Left lung (tissue), 10 donors: ENCODE data around the gene RPL23. TPM values are rescaled to one million over a fixed set of nuclear protein-coding genes. Genes with fewer than 3 reads are reported as not detected.
A peak's percentile ranks its signal among the peaks of the same experiment; 100 is the strongest.

ENCODE experiments used
- ATAC-seq: fragments of 200-7000 bp; cut with Tn5 transposase; one replicate; pipeline ENCODE4 v1.9.1; 2020; ENCODE audit warnings: moderate library complexity
- DNase-seq, 4 donors: peaks; one replicate each; pipeline ENCODE4 v3.0.0-alpha.2; 2013 to 2020
- H3K27ac ChIP-seq, 2 donors: fragments of 200-600 bp; sonication (generic) in 1 of 2; one replicate each; pipeline versions ENCODE4 v1.5.0 to v1.8.0; 2020 to 2021
- H3K27me3 ChIP-seq, 2 donors: fragments of 200-600 bp; sonication (generic) in 1 of 2; one replicate each; pipeline versions ENCODE4 v1.5.0 to v1.8.0; 2020 to 2021
- H3K36me3 ChIP-seq, 2 donors: fragments of 200-600 bp; sonication (generic) in 1 of 2; one replicate each; pipeline versions ENCODE4 v1.5.0 to v1.8.0; 2020 to 2021
- H3K4me1 ChIP-seq, 2 donors: fragments of 200-600 bp; one replicate each; pipeline ENCODE4 v1.8.0; 2021
- H3K4me3 ChIP-seq, 2 donors: fragments of 200-600 bp; sonication (generic) in 1 of 2; one replicate each; pipeline versions ENCODE4 v1.5.0 to v1.8.0; 2020 to 2021; ENCODE audit warnings: mild to moderate bottlenecking in 1 of 2
- H3K9me3 ChIP-seq, 2 donors: fragments of 200-600 bp; sonication (generic) in 1 of 2; one replicate each; pipeline versions ENCODE4 v1.5.0 to v1.8.0; 2020 to 2021
- intact Hi-C, 2 donors: fragments of 100-400 bp; cut with DNase I; formaldehyde crosslinking; loops; one replicate each; pipeline versions ENCODE4 v1.11.2 to v1.14.2; 2022
- polyA plus RNA-seq, 6 donors: library from polyadenylated mRNA; unstranded; fragments of 120-200 nt; gene quantifications; one replicate each; pipeline ENCODE4 v1.2.1, GENCODE V29; 2013; ENCODE audit not compliant: insufficient read length in 6 of 6
- total RNA-seq, 2 donors: library from RNA; stranded (reverse); fragmentation: NEBNext Ultra II Directional; extraction: Animal tissue kit (Norgen Biotek cat#: 25700); gene quantifications; one replicate each; pipeline ENCODE4 v1.2.1, GENCODE V29; 2021
- TF ChIP-seq, protein P1 (sequence below), 2 donors: fragments of 200-600 bp; sonication (generic) in 1 of 2; IDR thresholded peaks; one replicate each; pipeline versions ENCODE4 v1.5.0 to v1.8.0; 2021; ENCODE audit warnings: antibody characterized with exemption in 2 of 2
- donor health status: DM: no; HTN: yes; CAD: no.
- donor health status: DM: no; HTN: no; CAD: no.

The RPL23 gene
- total and polyA plus RNA-seq, 8 donors, result 1,144 to 3,076 (median 2,699) TPM

- DNase-seq (no peak), ATAC-seq (no peak)
- intact Hi-C loops, result no loop called here
- H3K9me3 ChIP-seq, result no peaks in the 10 kb centered on the region
- H3K27me3 ChIP-seq, result no peaks in the 10 kb centered on the region
- H3K4me1 ChIP-seq, result peaks cover 55 to 91% of the 10 kb centered on the region in 2 donors
- H3K4me3 ChIP-seq, result no peak overlapping the region
- peak overlapping the region in 1 of 2 donors; percentile 37 for H3K27ac ChIP-seq
- H3K36me3 ChIP-seq, result peaks cover 0 to 39% of the 10 kb centered on the region in 2 donors
- TF ChIP-seq, protein P1, sequence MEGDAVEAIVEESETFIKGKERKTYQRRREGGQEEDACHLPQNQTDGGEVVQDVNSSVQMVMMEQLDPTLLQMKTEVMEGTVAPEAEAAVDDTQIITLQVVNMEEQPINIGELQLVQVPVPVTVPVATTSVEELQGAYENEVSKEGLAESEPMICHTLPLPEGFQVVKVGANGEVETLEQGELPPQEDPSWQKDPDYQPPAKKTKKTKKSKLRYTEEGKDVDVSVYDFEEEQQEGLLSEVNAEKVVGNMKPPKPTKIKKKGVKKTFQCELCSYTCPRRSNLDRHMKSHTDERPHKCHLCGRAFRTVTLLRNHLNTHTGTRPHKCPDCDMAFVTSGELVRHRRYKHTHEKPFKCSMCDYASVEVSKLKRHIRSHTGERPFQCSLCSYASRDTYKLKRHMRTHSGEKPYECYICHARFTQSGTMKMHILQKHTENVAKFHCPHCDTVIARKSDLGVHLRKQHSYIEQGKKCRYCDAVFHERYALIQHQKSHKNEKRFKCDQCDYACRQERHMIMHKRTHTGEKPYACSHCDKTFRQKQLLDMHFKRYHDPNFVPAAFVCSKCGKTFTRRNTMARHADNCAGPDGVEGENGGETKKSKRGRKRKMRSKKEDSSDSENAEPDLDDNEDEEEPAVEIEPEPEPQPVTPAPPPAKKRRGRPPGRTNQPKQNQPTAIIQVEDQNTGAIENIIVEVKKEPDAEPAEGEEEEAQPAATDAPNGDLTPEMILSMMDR (IDR thresholded peaks at IDR 0.05), result no peak
These were observed 22.1 kb upstream of the RPL23 start for GRCh38 chr17:38875477-38876075.

DNA sequence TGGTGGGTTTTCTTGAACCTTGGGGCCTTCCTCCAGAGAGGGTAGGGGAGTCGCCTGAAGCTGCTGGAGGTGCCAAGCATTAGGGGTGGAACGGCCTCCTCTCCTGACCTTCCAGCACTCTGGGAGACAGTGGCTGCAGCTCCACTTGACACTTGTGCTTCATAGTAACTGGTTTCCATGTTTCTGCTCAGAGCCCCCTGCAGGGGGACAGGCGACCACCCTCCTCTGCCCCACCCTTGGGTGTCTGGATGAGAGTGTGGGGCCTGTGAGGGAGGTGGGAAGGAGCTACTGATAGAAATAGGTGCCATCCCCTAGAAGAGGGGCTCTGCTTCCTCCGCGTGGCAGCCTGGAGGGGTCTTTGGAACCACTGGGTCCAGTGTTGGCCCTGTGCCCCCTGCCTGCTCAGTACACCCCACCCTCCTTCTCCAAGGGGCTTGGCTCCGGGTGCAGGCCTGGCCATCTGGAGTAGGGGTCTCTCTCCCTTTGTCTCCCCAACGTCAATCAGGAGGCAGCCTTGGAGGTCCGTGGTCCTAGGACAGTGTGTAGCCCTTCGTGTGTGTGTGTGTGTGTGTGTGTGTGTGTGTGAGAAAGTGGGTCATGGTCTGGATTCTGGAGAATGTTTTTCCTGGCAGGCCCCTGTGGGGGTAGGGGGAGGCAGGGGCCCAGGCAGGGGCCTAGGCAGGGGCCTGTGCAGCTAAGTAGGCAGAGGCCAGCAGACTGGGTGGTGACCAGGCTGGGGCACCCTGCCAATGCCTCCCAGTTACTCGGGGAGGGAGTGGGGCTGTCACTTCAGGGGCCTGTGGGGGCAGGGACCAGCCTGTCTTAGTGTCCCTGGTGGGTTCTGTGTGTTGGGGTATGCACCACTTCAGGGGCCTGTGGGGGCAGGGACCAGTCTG is 21.2 kb upstream of the RPL23 start:
- no peak overlapping the region for H3K4me3 ChIP-seq
- intact Hi-C loops, result no loop called here
- H3K27ac ChIP-seq, result peak overlapping the region in 1 of 2 donors; percentile 98
- TF ChIP-seq, protein P1 (IDR thresholded peaks at IDR 0.05), result no peak
- H3K27me3 ChIP-seq, result no peaks in the 10 kb centered on the region
- H3K4me1 ChIP-seq, result peaks cover 47 to 83% of the 10 kb centered on the region in 2 donors
- no peak for ATAC-seq
- peaks cover 0 to 30% of the 10 kb centered on the region in 2 donors for H3K36me3 ChIP-seq
- no peaks in the 10 kb centered on the region for H3K9me3 ChIP-seq
- peak in 1 of 4 donors; percentile 44 for DNase-seq

- no peak overlapping the region for H3K4me3 ChIP-seq
- DNase-seq (no peak), ATAC-seq (no peak)
- no peaks in the 10 kb centered on the region for H3K9me3 ChIP-seq
- TF ChIP-seq, protein P1 (IDR thresholded peaks at IDR 0.05), result no peak
- H3K4me1 ChIP-seq, result peaks cover 45 to 75% of the 10 kb centered on the region in 2 donors
- intact Hi-C loops, result no loop called here
- no peaks in the 10 kb centered on the region for H3K27me3 ChIP-seq
- peak overlapping the region in 1 of 2 donors; percentile 98 for H3K27ac ChIP-seq
- peaks cover 0 to 22% of the 10 kb centered on the region in 2 donors for H3K36me3 ChIP-seq
These were observed 20.3 kb upstream of the RPL23 start for GRCh38 chr17:38873640-38874380.

DNA sequence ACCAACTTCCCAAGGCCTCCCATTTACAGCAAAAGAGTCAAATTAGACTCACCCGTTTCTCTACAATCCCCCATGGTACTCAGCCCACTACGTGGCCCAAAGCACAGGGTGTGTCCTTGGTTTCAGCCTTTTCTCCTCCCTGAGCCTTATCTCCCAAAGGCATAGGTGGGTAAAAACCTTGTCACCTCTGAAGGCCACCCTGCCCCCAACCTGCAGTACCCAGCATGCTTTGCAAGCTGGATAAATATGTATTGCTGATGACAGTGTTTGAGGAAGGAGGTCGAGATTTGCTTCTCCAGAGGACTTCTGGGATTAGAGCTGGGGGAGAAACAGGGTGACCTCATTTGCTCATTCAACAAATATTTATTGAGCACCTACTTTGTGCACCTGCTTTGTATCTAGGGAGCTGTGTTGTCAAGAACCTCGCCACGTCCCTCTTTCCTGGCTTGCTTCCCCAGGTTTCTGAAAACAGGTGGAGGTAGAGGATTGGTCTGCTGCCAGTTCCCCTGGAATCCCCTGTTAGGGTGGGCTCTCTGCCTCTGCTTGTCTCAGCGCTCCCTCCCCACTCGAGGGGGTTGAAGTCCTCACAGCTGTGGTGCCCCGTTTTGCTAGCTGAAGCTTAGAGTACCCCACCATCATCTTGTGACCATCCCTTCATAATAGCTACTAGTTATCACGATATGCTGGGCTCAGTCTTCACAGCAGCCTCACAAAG is 19.3 kb upstream of the RPL23 start:
- Histone ChIP-seq H3K27ac (peak overlapping the region; percentile 96 to 98), H3K4me3 (peak overlapping the region in 1 of 2 donors; percentile 96), H3K27me3 (no peaks in the 10 kb centered on the region), H3K36me3 (peaks cover 0 to 12% of the 10 kb centered on the region in 2 donors), H3K4me1 (peaks cover 53 to 75% of the 10 kb centered on the region in 2 donors), H3K9me3 (no peaks in the 10 kb centered on the region)
- TF ChIP-seq, protein P1 (IDR thresholded peaks at IDR 0.05), result no peak
- DNase-seq, result peak in 1 of 4 donors; percentile 40
- intact Hi-C loops, result no loop called here
- ATAC-seq, result no peak
